Retinal pigment epithelial cell (primary cell): ENCODE results near the gene MYLK2.

Source experiments
- DNase-seq: peaks from one replicate; pipeline ENCODE4 v3.0.0-alpha.2; 2010; ENCODE audit warnings: low read depth
- H3K4me3 ChIP-seq: 2 replicates; pipeline ENCODE4 v1.5.1; 2011; ENCODE audit warnings: mild to moderate bottlenecking, low read length, control low read depth, moderate library complexity
- CTCF ChIP-seq: conservative IDR thresholded peaks from 2 replicates; pipeline ENCODE4 v1.5.1; 2011; ENCODE audit warnings: low read depth, low read length, control low read depth, inconsistent platforms

MYLK2 gene

GRCh38 chr20:31785089-31785488 lies 34.1 kb upstream of the MYLK2 start:
- no peak for DNase-seq
- no peak overlapping the region for H3K4me3 ChIP-seq
- no peak for TF ChIP-seq CTCF

GRCh38 chr20:31788578-31788977 lies 30.6 kb upstream of the MYLK2 start:
- H3K4me3 ChIP-seq = no peak overlapping the region
- DNase-seq = no peak
- peak; percentile 12 for TF ChIP-seq CTCF

- DNase-seq = no peak
- no peak for TF ChIP-seq CTCF
- H3K4me3 ChIP-seq = no peak overlapping the region
These were observed 28.8 kb upstream of the MYLK2 start for GRCh38 chr20:31790401-31790800.

GRCh38 chr20:31797364-31797763 lies 21.8 kb upstream of the MYLK2 start:
- no peak for DNase-seq
- TF ChIP-seq CTCF = no peak
- H3K4me3 ChIP-seq = no peak overlapping the region

- DNase-seq = no peak
- H3K4me3 ChIP-seq = no peak overlapping the region
- TF ChIP-seq CTCF = no peak
These were observed 17.6 kb upstream of the MYLK2 start for GRCh38 chr20:31801508-31801907.

- no peak for TF ChIP-seq CTCF
- no peak for DNase-seq
- no peak overlapping the region for H3K4me3 ChIP-seq
These were observed 15.4 kb upstream of the MYLK2 start for GRCh38 chr20:31803552-31804291.
